GM15510 (cell line): ENCODE measurements around the gene CDH7.

ENCODE experiments used
- POLR2A ChIP-seq: IDR thresholded peaks from 3 replicates; pipeline ENCODE4 v1.6.1; 2011; ENCODE audit warnings: borderline replicate concordance; ENCODE audit not compliant: insufficient read length; ENCODE audit errors: extremely low read depth

Gene CDH7

DNA sequence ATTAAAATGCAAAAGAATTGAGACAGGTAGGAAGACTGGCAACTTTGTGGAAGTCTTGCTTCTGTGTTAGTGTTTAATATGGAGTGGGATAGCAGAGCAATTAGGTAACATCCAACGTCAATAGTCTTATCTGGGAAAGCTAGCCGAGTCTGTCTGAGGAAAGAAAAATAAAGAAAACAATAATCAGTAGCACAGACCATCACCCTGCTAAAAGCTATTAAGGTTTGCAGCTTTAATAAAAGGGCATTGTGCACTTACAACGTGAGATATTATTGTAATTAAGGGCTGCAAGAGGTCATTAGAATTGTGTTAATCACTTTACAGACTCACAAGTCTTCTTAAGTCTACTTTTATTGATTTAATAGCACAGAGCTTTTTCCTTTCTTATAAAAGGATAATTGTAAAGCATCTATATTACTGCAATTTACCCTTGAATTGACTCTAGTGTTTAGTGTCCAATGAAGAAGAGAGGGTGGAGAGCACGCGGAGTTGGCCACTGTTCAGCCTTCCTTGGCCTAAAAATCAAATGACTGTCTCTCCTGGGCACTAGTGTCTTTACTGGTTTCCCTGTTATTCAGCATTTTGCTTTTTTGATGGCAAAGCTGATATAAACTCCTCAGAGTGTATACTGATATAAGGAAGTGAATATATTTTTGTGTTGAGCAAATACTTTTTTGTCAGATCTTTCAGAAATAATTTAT is 2.0 kb downstream of the CDH7 start:
- TF ChIP-seq POLR2A, result no peak

DNA sequence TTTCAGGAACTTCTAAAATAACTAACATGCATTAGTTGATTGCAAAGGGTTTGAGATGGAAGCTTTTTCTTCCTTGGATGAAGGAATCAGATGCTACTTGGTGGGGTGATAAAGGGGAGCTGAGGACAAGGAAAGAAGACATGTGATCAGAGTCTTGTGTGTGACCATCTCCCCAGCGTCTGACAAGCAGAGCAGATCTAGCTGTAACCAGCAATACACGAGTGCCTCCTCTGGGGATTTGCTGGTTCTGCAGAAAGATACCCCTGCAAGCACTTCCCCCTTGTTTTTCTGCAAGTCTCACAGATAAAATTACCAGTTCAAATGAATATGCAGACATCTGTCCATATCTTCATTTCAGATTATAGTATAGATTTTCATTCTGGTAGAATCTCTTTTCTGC is 2.7 kb downstream of the CDH7 start:
- TF ChIP-seq POLR2A, result no peak

DNA sequence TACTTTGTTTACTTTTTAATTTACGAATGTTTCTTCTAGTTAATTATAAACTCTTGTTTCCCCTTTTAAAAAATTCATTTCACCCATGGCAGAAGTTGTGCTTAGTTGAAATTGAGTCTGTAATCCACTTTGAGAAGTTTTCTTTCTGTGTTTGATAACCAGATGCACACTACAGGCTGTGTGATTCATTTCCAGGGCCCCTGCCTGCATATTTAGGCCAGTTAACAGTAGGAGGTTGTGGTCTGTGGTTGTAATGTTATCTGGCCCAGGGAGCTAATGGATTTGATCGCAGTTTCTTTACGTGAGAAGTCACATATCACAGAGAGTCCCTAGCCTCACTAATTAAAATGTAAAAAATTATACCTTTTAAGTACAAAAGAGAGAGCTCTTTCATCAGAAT is 3.3 kb downstream of the CDH7 start:
- no peak for TF ChIP-seq POLR2A

DNA sequence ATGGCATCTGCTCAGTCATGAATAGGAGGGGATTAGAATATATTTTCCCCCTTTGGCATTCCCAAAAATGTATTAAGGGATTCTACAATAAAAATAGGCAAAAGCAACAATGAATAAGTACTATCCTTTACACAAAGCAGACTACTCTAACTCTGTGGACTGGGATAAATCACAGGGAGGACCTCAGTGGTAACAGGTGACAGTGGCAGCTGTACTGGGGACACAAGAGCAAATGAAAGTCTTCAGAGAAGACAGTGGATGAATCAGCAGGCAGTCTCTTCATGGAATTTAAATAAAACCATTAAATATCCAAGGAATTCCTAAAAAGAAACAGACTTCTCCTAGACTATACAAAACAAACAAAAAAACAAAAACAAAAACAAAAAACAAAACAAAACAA is 4.8 kb downstream of the CDH7 start:
- no peak for TF ChIP-seq POLR2A

DNA sequence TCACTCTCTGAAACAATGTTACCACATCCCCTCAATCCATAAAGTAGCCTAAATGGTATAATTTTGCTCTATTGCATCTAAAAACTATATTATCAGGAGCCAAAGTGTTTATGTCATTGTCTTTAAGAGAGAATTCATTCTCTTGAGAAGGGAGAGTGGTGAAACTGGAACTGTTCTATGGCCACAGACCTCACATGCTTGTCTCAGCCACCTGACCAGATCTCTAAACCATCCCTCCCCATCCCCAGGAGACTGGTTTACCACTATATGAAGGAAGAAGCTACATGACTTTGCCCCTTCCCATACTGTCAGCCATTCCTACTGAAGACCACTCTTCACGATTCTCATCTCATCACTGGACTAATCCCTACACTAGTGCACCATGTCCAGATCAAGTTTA is 9.6 kb downstream of the CDH7 start:
- no peak for TF ChIP-seq POLR2A

DNA sequence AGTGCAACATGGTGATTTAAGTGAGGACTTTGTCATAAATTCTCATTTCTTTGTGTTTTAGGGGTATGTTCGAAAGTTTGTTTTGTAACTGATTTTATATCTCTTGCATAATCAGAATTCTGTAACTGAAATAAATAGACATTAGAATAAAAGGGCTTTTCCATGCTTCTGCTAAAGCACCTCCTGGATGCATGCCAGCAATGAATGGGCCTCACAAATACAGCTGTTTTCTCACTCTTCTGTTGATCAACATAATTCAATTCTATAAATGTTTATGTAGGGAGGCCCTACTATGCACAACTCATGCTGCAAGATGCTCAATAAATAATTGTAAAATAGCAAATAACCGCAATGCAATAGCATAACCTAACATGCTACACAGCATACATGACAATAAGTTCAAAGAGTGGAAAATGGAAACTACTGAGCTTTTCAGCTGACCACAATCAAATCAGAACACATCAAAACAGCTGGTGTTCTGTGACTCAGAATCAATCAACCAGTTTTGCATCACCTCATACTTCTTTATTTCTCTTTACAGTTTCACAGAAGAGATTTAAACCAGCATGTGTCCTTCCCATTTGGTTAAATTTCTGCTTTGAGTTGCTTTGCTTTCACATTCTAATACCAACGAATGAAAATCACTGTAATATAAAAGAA is 11.0 kb downstream of the CDH7 start:
- TF ChIP-seq POLR2A, result no peak

DNA sequence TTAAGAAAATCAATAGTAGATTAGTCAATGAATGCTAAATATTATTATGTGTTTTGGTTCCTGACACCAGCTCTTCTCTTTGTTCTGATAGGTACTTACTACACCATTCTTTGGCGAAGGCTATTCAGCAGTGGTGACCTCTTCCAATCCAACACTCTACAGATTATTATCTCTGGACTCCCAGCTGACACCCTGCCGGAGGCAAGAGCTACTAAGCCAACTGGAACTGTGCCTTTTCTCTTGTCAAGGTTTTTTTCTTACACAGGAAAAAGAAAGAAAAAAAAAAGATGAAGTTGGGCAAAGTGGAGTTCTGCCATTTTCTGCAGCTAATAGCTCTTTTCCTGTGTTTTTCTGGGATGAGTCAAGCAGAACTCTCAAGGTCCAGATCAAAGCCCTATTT is 11.7 kb downstream of the CDH7 start:
- TF ChIP-seq POLR2A, result no peak

DNA sequence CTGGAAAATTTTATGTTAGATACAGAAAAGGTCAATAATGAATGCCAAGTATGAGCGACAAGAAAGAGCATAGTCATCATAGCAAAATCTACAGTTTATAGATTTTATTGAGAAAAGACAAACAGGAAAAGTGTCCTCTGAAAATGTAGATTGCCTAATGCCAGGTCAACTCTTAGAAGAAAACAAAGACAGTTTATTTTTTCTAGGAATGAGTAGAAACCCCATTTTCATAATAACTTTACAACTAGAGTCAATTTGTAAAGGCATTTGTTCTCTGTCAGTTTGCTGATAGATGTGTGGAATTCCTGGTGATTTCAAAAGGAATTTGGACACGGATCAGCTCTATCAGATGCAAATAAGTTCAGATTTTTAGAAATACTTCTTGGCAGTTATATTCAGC is 16.6 kb downstream of the CDH7 start:
- no peak for TF ChIP-seq POLR2A

DNA sequence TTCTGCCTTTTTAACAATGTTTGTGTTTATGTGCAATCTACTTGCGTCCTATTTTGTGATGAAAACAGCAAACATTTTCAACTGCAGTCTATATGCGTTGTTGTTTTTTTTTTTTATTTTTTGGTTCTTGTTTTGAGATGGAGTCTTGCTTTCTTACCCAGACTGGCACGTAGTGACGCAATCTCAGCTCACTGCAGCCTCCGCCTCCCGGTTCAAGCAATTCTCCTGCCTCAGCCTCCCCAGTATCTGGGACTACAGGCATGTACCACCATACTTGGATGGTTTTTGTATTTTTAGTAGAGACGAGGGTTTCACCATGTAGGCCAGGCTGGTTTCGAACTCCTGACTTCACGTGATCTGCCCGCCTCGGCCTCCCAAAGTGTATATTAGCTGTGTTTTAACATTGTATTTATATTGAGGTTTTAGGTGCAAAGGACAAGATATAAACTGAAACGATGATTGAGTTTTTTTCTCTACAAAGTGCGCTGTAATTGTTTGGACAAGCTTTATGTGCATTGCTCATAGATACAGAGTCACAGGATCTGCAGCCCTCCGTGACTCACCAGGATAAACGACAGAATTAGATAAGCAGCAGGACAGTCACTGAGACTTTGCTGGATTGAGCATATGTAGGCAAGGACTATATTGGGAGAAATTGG is 17.4 kb downstream of the CDH7 start:
- no peak for TF ChIP-seq POLR2A

DNA sequence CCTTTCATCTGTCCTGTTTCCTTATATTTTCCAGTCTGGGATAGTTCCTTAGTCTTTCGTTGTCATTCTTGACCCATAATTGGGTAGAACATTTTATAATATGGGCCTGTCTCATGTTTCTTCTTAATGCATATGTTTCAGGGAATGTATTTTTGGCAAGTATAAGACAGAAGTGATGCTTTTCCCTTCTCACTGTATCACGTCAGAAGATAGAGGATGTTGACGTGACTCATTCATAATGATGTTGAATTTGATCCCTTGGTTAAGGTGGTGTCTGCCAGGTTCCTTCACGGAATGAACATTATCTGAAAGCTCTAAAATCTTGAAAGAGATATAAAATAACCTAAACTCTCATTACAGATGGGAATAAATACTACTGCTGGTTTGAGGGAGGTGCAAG is 18.8 kb downstream of the CDH7 start:
- no peak for TF ChIP-seq POLR2A

DNA sequence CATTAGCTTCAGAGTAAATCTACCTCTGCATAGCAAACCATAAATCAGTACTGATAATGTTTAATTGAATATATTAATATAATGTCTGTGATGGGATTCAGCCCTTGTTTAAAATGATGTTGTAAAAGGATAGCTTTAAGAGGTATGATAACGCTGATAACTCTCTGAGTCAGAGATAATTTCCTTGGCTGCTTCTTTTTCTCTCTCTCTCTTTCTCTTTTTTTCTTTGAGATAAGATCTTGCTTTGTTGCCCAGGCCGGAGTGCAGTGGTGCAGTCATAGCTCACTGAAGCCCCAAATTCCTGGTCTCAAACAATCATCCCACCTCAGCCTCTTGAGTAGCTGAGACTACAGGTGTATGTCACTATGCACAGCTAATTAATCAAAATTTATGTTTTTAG is 35.7 kb downstream of the CDH7 start:
- no peak for TF ChIP-seq POLR2A

DNA sequence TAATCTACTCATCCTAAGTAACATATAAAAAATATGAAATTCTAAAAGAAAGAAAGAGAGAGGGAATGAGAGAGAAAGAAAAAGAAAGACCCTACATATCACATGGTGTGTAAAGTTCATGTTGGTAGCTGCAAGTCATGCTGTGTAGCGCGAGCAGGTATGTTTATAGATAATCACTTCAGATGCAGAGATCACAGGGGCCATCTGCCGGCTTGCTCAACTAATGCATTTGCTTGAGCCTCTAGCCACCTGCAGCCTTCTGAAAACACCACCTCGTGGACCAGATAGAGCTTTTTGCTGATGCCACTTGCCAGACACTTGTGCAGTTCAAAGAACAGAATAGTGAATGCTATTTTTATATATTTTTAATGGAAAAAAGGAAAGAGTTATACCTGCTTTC is 37.6 kb downstream of the CDH7 start:
- no peak for TF ChIP-seq POLR2A

DNA sequence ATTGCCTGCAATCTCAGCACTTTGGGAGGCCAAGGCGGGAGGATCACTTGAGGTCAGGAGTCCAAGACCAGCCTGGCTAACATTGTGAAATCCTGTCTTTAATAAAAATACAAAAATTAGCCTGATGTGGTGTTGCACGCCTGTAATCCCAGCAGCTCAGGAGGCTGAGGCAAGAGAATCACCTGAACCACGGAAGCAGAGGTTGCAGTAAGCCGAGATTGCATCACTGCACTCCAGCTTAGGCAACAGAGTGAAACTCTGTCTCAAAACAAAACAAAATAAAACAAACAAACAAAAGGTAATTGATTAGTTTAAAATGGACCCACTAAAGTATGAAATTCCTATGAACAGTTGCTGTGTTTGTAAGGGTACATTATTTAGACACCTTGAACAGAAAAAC is 39.8 kb downstream of the CDH7 start:
- TF ChIP-seq POLR2A, result no peak

DNA sequence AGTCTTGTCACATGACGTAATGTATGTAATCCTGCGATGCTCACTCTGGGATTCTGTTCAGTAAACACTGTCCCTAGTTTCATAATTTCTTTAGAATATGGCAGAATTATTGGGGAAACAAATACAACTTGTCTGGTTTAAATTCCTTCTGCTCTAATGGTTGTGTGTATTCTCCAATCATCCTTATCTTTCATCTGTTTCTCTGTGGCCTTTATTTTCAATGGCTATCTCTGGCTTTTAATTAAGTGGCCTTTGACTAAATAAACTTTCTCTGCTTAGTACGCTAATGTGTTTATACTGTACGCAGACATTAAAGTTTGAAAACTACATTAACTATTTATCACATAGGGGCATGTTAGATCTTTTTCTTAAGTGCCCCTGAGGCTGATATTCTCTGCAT is 40.9 kb downstream of the CDH7 start:
- no peak for TF ChIP-seq POLR2A

DNA sequence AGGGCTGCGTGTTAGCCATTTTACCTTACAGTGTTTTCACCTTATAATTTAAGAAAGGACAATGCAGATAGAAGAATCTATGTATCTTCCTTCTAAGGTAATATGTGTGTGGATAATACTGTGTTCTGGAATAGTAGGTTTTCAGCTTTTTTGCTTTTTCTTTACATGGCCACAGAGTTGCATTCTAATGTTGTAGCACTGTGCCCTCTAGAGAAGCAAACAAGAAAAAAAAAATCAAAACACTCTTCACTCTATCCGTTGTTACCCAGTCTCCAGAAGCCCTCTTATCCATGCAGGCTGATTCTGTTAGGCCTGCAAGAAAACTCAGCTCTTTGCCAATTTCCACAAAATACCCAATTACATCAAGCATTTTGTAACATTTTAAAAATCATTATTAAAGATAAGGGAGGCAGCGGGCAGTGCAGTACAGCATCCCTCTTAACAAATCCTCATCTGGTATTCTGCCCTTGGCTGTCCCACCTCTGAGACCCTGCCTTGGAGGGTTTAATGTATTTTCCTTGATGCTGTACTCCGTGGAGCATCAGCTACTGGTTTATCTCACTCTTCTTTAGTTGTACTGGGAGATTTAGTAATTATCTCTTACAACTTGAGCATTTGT is 41.8 kb downstream of the CDH7 start:
- no peak for TF ChIP-seq POLR2A
